ENCODE measurements around the gene C15orf61. TPM values are rescaled to one million over a fixed set of nuclear protein-coding genes. Genes with fewer than 3 reads are reported as not detected.

The C15orf61 gene
- total and polyA plus RNA-seq, 2 of the 13 experiments (the other 11 are each of a cell fraction or from before 2014, with no cell fraction given): 2.1 to 6.6 TPM

DNA sequence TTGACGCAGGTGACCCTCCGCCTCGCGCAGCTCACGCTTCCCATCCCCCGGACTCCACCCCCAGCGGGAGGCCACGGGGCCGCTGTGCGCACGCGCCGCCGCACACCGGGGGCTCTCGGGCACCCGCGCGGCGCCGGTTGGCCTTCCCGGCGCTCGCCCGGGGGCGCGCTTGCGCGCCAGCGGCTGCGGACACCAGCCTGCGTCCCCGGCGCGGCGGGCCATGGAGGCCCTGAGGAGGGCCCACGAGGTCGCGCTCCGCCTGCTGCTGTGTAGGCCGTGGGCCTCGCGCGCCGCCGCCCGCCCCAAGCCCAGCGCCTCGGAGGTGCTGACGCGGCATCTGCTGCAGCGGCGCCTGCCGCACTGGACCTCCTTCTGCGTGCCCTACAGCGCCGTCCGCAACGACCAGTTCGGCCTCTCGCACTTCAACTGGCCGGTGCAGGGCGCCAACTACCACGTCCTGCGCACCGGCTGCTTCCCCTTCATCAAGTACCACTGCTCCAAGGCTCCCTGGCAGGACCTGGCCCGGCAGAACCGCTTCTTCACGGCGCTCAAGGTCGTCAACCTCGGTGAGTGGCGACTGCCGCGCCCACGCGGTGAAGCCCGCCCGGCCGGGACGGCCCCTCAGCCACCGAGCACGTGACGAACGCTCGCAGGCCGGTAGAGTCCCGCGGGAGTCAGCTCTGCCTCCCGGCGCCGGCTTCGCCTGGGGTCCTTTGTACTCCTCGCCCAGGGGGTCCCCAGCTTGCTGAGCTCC, at the start of gene C15orf61 (continued):
- TF ChIP-seq, protein P1, sequence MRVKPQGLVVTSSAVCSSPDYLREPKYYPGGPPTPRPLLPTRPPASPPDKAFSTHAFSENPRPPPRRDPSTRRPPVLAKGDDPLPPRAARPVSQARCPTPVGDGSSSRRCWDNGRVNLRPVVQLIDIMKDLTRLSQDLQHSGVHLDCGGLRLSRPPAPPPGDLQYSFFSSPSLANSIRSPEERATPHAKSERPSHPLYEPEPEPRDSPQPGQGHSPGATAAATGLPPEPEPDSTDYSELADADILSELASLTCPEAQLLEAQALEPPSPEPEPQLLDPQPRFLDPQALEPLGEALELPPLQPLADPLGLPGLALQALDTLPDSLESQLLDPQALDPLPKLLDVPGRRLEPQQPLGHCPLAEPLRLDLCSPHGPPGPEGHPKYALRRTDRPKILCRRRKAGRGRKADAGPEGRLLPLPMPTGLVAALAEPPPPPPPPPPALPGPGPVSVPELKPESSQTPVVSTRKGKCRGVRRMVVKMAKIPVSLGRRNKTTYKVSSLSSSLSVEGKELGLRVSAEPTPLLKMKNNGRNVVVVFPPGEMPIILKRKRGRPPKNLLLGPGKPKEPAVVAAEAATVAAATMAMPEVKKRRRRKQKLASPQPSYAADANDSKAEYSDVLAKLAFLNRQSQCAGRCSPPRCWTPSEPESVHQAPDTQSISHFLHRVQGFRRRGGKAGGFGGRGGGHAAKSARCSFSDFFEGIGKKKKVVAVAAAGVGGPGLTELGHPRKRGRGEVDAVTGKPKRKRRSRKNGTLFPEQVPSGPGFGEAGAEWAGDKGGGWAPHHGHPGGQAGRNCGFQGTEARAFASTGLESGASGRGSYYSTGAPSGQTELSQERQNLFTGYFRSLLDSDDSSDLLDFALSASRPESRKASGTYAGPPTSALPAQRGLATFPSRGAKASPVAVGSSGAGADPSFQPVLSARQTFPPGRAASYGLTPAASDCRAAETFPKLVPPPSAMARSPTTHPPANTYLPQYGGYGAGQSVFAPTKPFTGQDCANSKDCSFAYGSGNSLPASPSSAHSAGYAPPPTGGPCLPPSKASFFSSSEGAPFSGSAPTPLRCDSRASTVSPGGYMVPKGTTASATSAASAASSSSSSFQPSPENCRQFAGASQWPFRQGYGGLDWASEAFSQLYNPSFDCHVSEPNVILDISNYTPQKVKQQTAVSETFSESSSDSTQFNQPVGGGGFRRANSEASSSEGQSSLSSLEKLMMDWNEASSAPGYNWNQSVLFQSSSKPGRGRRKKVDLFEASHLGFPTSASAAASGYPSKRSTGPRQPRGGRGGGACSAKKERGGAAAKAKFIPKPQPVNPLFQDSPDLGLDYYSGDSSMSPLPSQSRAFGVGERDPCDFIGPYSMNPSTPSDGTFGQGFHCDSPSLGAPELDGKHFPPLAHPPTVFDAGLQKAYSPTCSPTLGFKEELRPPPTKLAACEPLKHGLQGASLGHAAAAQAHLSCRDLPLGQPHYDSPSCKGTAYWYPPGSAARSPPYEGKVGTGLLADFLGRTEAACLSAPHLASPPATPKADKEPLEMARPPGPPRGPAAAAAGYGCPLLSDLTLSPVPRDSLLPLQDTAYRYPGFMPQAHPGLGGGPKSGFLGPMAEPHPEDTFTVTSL (CRISPR knock-in tag; IDR thresholded peaks at IDR 0.05; ENCODE audit: borderline replicate concordance): 0 out of 2 replicates have a peak, but pooled peaks have one; percentile 11
- no peak for TF ChIP-seq ZNF572 (CRISPR knock-in tag; IDR thresholded peaks at IDR 0.05)
- TF ChIP-seq RXRB (CRISPR knock-in tag; IDR thresholded peaks at IDR 0.05; ENCODE audit: borderline replicate concordance): no peak
- peak; percentile 93; the same call in 1 of the 2 replicates for TF ChIP-seq ZNF678 (CRISPR knock-in tag; IDR thresholded peaks at IDR 0.05)
- TF ChIP-seq ATF7 (IDR thresholded peaks at IDR 0.05): no peak
- peak; percentile 66; the same call in 1 of the 2 replicates for TF ChIP-seq ATF7 (CRISPR knock-in tag; IDR thresholded peaks at IDR 0.05)
- TF ChIP-seq FOXK2 (IDR thresholded peaks at IDR 0.05): no peak
- TF ChIP-seq NR1H2 (CRISPR knock-in tag; IDR thresholded peaks at IDR 0.05; ENCODE audit: borderline replicate concordance, low read depth): no peak
- TF ChIP-seq, protein P2, sequence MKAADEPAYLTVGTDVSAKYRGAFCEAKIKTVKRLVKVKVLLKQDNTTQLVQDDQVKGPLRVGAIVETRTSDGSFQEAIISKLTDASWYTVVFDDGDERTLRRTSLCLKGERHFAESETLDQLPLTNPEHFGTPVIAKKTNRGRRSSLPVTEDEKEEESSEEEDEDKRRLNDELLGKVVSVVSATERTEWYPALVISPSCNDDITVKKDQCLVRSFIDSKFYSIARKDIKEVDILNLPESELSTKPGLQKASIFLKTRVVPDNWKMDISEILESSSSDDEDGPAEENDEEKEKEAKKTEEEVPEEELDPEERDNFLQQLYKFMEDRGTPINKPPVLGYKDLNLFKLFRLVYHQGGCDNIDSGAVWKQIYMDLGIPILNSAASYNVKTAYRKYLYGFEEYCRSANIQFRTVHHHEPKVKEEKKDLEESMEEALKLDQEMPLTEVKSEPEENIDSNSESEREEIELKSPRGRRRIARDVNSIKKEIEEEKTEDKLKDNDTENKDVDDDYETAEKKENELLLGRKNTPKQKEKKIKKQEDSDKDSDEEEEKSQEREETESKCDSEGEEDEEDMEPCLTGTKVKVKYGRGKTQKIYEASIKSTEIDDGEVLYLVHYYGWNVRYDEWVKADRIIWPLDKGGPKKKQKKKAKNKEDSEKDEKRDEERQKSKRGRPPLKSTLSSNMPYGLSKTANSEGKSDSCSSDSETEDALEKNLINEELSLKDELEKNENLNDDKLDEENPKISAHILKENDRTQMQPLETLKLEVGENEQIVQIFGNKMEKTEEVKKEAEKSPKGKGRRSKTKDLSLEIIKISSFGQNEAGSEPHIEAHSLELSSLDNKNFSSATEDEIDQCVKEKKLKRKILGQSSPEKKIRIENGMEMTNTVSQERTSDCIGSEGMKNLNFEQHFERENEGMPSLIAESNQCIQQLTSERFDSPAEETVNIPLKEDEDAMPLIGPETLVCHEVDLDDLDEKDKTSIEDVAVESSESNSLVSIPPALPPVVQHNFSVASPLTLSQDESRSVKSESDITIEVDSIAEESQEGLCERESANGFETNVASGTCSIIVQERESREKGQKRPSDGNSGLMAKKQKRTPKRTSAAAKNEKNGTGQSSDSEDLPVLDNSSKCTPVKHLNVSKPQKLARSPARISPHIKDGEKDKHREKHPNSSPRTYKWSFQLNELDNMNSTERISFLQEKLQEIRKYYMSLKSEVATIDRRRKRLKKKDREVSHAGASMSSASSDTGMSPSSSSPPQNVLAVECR (CRISPR knock-in tag; IDR thresholded peaks at IDR 0.05; ENCODE audit: borderline replicate concordance): peak; percentile 90
- TF ChIP-seq, protein P3, sequence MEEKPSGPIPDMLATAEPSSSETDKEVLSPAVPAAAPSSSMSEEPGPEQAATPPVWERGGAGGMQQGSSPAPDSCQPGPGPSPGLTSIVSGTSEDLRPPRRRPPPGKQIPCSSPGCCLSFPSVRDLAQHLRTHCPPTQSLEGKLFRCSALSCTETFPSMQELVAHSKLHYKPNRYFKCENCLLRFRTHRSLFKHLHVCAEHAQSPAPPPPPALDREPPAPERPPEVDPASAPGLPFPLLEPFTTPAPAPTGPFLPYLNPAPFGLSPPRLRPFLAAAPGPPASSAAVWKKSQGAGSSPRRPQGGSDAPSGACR (CRISPR knock-in tag; IDR thresholded peaks at IDR 0.05): peak; percentile 65; the same call in 1 of the 2 replicates
- peak; percentile 64 for TF ChIP-seq ZSCAN31 (CRISPR knock-in tag; IDR thresholded peaks at IDR 0.05; ENCODE audit: low read depth)
- TF ChIP-seq ZNF20 (CRISPR knock-in tag; IDR thresholded peaks at IDR 0.05): peak; percentile 65; the same call in 1 of the 2 replicates
- TF ChIP-seq, protein P4, sequence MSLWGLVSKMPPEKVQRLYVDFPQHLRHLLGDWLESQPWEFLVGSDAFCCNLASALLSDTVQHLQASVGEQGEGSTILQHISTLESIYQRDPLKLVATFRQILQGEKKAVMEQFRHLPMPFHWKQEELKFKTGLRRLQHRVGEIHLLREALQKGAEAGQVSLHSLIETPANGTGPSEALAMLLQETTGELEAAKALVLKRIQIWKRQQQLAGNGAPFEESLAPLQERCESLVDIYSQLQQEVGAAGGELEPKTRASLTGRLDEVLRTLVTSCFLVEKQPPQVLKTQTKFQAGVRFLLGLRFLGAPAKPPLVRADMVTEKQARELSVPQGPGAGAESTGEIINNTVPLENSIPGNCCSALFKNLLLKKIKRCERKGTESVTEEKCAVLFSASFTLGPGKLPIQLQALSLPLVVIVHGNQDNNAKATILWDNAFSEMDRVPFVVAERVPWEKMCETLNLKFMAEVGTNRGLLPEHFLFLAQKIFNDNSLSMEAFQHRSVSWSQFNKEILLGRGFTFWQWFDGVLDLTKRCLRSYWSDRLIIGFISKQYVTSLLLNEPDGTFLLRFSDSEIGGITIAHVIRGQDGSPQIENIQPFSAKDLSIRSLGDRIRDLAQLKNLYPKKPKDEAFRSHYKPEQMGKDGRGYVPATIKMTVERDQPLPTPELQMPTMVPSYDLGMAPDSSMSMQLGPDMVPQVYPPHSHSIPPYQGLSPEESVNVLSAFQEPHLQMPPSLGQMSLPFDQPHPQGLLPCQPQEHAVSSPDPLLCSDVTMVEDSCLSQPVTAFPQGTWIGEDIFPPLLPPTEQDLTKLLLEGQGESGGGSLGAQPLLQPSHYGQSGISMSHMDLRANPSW (CRISPR knock-in tag; IDR thresholded peaks at IDR 0.05; ENCODE audit: borderline replicate concordance): peak; percentile 39; the same call in 1 of the 2 replicates
- no peak for TF ChIP-seq CBX2 (IDR thresholded peaks at IDR 0.05; ENCODE audit: low read depth, low read length)
- peak; percentile 77; the same call in 1 of the 2 replicates for TF ChIP-seq CBX2 (CRISPR knock-in tag; IDR thresholded peaks at IDR 0.05; ENCODE audit: low read depth)
- TF ChIP-seq RBM22 (optimal IDR thresholded peaks at IDR 0.05; ENCODE audit: low read length): no peak
